ENCODE results near the gene CELSR1. TPM values are rescaled to one million over a fixed set of nuclear protein-coding genes. Genes with fewer than 3 reads are reported as not detected.
A peak's percentile ranks its signal among the peaks of the same experiment; 100 is the strongest.

CELSR1 gene, protein sequence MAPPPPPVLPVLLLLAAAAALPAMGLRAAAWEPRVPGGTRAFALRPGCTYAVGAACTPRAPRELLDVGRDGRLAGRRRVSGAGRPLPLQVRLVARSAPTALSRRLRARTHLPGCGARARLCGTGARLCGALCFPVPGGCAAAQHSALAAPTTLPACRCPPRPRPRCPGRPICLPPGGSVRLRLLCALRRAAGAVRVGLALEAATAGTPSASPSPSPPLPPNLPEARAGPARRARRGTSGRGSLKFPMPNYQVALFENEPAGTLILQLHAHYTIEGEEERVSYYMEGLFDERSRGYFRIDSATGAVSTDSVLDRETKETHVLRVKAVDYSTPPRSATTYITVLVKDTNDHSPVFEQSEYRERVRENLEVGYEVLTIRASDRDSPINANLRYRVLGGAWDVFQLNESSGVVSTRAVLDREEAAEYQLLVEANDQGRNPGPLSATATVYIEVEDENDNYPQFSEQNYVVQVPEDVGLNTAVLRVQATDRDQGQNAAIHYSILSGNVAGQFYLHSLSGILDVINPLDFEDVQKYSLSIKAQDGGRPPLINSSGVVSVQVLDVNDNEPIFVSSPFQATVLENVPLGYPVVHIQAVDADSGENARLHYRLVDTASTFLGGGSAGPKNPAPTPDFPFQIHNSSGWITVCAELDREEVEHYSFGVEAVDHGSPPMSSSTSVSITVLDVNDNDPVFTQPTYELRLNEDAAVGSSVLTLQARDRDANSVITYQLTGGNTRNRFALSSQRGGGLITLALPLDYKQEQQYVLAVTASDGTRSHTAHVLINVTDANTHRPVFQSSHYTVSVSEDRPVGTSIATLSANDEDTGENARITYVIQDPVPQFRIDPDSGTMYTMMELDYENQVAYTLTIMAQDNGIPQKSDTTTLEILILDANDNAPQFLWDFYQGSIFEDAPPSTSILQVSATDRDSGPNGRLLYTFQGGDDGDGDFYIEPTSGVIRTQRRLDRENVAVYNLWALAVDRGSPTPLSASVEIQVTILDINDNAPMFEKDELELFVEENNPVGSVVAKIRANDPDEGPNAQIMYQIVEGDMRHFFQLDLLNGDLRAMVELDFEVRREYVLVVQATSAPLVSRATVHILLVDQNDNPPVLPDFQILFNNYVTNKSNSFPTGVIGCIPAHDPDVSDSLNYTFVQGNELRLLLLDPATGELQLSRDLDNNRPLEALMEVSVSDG (N-terminal part only)
- 1 to 10 TPM in 2 of 3 donors, under 1 TPM in 1; 0.89 to 3.9 (median 1.9) TPM for total RNA-seq
- total RNA-seq (2013), result 9.5 TPM

DNA sequence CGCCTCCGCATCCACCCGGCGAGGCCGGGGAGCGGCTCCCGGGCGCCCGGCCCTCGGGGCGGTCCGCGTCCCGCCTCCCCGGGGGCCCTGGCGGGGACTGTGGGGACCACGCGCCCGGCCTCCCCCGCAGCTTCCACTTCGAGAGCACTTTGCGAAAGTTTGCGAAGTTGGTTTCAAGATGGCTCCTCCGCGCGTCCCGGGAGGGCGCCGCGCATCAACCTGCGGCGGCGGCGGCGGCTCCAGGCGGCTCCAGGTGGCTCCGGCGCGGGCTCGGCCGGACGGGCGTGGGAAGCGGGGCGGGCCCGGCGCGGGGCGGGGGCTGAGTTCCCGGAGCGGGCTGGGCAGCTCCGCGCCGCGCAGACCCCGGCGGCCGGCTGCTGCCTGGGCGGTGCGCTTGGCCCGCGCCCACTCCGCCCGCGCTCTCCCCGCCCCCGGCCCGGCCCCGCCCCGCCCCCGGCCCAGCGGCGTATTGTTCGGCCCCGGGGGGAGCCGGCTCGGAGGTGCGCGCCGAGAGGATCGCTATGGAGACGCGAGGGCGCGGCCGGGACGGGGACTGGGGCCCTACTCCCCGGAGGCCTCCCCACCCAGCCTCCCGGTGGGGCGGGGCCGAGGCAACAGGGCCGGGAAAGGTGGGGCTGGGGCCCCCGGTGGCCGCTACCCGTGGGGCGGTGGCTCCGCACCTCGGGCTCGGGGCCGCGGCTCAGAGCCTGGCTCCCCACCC, at the start of gene CELSR1:
Gene CELSR1 (minus strand): TSS at position 396 of the 721 bp plus-strand sequence. CDS start 450 bp downstream, outside the sequence.
- Histone ChIP-seq H3K27me3 (ENCODE audit: control insufficient read depth, insufficient read depth, low read length) (peaks cover 18% of the 10 kb centered on the region), H3K4me3 (ENCODE audit: low read length) (peak within 1 kb of the TSS; percentile 22), H3K9me3 (ENCODE audit: control insufficient read depth, insufficient read depth, low read length) (no peaks in the 10 kb centered on the region), H3K36me3 (ENCODE audit: control insufficient read depth, insufficient read depth, low read length) (no peaks in the 10 kb centered on the region), H3K27ac (ENCODE audit: low read length) (no peak within 1 kb of the TSS), H3K4me1 (ENCODE audit: control insufficient read depth, insufficient read depth, low read length) (peaks cover 27% of the 10 kb centered on the region)
- peak within 1 kb of the TSS; percentile 61 for H3K4me3 Mint-ChIP-seq
- TF ChIP-seq, protein P1, sequence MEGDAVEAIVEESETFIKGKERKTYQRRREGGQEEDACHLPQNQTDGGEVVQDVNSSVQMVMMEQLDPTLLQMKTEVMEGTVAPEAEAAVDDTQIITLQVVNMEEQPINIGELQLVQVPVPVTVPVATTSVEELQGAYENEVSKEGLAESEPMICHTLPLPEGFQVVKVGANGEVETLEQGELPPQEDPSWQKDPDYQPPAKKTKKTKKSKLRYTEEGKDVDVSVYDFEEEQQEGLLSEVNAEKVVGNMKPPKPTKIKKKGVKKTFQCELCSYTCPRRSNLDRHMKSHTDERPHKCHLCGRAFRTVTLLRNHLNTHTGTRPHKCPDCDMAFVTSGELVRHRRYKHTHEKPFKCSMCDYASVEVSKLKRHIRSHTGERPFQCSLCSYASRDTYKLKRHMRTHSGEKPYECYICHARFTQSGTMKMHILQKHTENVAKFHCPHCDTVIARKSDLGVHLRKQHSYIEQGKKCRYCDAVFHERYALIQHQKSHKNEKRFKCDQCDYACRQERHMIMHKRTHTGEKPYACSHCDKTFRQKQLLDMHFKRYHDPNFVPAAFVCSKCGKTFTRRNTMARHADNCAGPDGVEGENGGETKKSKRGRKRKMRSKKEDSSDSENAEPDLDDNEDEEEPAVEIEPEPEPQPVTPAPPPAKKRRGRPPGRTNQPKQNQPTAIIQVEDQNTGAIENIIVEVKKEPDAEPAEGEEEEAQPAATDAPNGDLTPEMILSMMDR (IDR thresholded peaks at IDR 0.05), result no peak
- ATAC-seq (peak in 2 of 3 donors; percentile 16 to 50), DNase-seq (peak in 1 of 2 donors; percentile 28)
- intact Hi-C loops (cut with micrococcal nuclease), result no loop called here
- H3K36me3 Mint-ChIP-seq, result no peaks in the 10 kb centered on the region
- H3K9me3 Mint-ChIP-seq, result no peaks in the 10 kb centered on the region
- H3K4me1 Mint-ChIP-seq, result peaks cover 5 to 7% of the 10 kb centered on the region in 2 donors
- under 1% methylated on average over 101 of the region's 101 CpGs for WGBS (ENCODE audit: insufficient coverage)
- H3K27me3 Mint-ChIP-seq (ENCODE audit: low read depth in 2 of 2), result peaks cover 21 to 26% of the 10 kb centered on the region in 2 donors
- no peak within 1 kb of the TSS for H3K27ac Mint-ChIP-seq

DNA sequence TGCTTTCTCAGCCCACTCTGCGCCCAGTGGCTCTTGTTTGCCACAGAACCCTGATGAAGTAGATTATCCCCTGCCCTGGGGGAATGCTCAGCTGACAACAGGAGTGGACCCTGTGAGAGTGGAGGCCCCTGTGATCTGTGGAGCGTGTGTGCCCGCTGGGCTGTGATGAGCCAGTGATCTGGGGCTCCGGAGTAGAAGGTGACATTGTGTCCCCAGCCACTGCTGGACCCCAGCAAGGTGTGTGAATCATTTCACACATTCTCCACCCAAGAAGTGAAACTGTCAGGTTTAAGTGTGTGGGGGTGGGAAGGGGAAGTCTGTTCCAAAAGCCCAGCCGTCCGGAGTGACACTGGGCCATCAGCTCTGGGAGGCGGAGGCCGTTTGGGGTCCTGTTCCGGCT, 49.6 kb upstream of the CELSR1 start:
- TF ChIP-seq, protein P1 (IDR thresholded peaks at IDR 0.05), result no peak
- peak overlapping the region; percentile 65 for H3K27ac ChIP-seq (ENCODE audit: low read length)
- no peaks in the 10 kb centered on the region for H3K9me3 Mint-ChIP-seq

DNA sequence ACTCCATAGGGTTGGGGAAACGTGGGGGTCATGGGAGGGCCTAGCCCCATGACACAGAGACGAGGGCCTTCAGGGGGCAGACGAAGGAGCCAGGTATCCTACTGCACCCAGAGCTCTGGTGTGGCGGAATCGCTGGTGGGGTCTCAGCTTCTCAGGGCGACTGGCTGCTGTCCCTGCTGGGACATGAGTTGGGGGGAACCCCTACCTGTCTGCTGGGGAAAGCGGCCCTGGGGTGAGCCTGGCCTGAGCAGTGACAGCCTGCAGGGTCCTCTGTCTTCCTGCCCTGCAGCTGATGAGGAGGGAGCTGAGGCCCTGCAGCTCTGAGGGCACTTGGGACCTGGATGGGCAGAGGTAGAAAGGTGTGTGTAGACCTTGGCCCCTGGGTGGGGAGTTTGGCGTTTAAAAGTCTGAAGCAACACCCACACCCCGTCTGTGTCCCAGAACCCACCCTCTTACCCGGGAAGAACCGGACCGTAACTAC, 49.2 kb upstream of the CELSR1 start:
- Histone ChIP-seq H3K27me3 (ENCODE audit: control insufficient read depth, insufficient read depth, low read length) (no peaks in the 10 kb centered on the region), H3K36me3 (ENCODE audit: control insufficient read depth, insufficient read depth, low read length) (no peaks in the 10 kb centered on the region), H3K27ac (ENCODE audit: low read length) (peak overlapping the region; percentile 65), H3K4me3 (ENCODE audit: low read length) (no peak overlapping the region), H3K9me3 (ENCODE audit: control insufficient read depth, insufficient read depth, low read length) (no peaks in the 10 kb centered on the region), H3K4me1 (ENCODE audit: control insufficient read depth, insufficient read depth, low read length) (peaks cover 74% of the 10 kb centered on the region)
- no peak for ATAC-seq
- intact Hi-C loops (cut with micrococcal nuclease), result no loop called here
- no peak for DNase-seq
- Mint-ChIP-seq H3K4me3 (no peak overlapping the region), H3K36me3 (no peaks in the 10 kb centered on the region), H3K9me3 (no peaks in the 10 kb centered on the region), H3K4me1 (peaks cover 18 to 46% of the 10 kb centered on the region in 2 donors), H3K27me3 (ENCODE audit: low read depth in 2 of 2) (no peaks in the 10 kb centered on the region), H3K27ac (peak overlapping the region in 1 of 2 donors; percentile 89)
- WGBS (ENCODE audit: insufficient coverage), result 75% methylated on average over 12 of the region's 12 CpGs
- TF ChIP-seq, protein P1 (IDR thresholded peaks at IDR 0.05), result no peak

More for the DNA sequence above, 49.6 kb upstream of the CELSR1 start:
- DNase-seq, result no peak
- Mint-ChIP-seq H3K27me3 (ENCODE audit: low read depth in 2 of 2) (no peaks in the 10 kb centered on the region), H3K36me3 (no peaks in the 10 kb centered on the region), H3K27ac (peak overlapping the region in 1 of 2 donors; percentile 89), H3K4me3 (peak overlapping the region; percentile 47), H3K4me1 (peaks cover 21 to 46% of the 10 kb centered on the region in 2 donors)
- intact Hi-C loops (cut with micrococcal nuclease), result no loop called here
- Histone ChIP-seq H3K4me3 (ENCODE audit: low read length) (peak overlapping the region; percentile 28), H3K36me3 (ENCODE audit: control insufficient read depth, insufficient read depth, low read length) (no peaks in the 10 kb centered on the region), H3K9me3 (ENCODE audit: control insufficient read depth, insufficient read depth, low read length) (no peaks in the 10 kb centered on the region), H3K27me3 (ENCODE audit: control insufficient read depth, insufficient read depth, low read length) (no peaks in the 10 kb centered on the region), H3K4me1 (ENCODE audit: control insufficient read depth, insufficient read depth, low read length) (peaks cover 73% of the 10 kb centered on the region)
- WGBS (ENCODE audit: insufficient coverage), result 17% methylated on average over 9 of the region's 9 CpGs
- ATAC-seq, result peak; percentile 33 to 57 (median 38)

All from natural killer cell (primary cell).